NCI-H748 (cell line): ENCODE data around the gene LRAT.
"Not testable (repeated sequence)": the region's sequence is repeated elsewhere in the genome, so short reads cannot be mapped to it uniquely, and the experiment has no call there.

Experiments used
- DNase-seq: peaks from one replicate; lab custom pipeline; 2025; ENCODE audit not compliant: unreplicated experiment; lab: John Stamatoyannopoulos, UW

LRAT gene

DNA sequence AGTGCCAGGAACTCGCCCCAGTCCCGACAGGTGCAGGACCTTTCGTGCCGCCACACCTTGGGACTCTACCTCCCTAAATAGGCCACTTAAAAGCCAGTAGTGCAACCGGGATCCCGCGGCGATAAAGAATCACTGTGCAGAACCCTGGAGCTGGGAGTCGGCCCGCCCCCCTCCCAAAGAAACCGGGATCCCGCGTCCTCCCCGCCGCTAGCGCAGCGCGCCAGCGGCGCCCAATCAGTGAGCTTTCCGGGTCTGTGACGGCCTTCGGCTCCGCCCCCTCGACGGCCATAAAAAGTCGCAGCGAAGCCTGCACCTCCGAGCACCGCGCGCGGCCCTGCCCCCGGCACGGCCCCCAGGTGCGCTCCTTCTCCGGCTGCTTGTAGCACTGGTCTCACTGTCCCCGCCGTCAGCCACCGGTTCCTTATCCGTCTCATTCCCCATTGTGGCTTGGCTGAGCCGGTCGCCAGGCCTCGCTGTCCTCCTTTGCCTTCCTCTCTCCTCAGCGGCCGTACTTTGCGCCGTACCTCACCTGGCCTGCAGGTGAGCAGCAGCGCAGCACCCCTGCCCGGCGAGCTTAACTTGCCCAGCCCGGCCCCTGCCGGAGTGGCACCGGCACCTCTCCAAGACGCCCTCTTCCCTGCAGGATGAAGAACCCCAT is at the start of gene LRAT:
TSS of gene LRAT (plus strand) at position 318 of the 658 bp plus-strand sequence. CDS start at position 645, 327 bp downstream.
- DNase-seq: peak; percentile 78

GRCh38 chr4:154707877-154708276 is 35.9 kb upstream of the LRAT start:
- no peak for DNase-seq

GRCh38 chr4:154709550-154709949 is 34.2 kb upstream of the LRAT start:
- no peak for DNase-seq

GRCh38 chr4:154711522-154711921 is 32.3 kb upstream of the LRAT start:
- no peak for DNase-seq

DNA sequence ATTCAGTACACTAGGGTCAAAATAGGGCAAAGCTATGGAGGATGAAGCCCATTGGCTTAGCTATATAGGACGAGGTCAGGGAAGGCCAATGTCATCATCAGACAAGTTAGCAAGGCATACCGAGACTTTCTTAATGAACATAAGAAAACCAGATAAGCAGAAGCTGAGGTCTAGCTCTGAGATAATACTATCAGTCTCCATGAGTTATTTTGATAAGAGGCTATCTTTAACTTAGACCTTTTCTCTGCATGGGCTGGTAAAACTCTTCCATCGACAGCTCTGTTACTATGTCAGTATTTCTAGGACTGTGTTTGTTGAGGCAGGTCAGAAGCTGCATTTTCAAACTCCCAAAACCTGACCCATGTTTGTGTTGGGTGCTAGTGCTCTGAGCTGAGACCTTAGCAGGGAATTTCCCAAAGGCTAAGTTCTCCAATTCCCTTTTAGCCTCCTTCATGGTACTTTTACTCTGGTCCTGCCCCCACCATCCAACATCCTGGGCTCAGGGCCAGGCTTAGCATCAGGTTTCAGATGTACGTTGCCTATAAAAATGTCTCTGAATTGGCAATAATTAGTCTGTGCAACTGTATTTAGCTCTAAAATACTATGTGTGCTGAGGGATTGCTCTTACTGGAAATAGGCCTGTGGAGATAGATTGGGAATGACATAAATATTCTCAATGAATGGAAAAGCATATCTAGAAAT is 29.3 kb upstream of the LRAT start:
- no peak for DNase-seq

DNA sequence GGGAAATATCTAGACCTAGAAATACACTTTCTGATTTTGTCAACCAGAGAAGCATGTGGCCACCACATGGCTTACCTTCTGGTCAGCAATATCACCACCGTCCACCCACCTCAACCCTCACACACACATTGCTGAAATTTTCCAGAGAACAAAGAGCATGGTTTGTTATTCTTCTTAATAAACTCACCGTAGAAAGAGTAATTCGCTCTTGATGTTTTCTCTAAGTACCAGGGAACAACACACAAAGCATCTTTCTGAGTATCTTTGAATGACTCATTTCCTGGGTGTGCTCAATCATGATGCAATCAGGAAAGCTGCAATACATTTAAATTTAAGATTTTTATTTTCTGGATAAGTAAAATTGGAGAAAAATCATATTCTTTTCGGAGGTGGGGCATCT is 24.7 kb upstream of the LRAT start:
- no peak for DNase-seq

- DNase-seq: no peak
Measured at GRCh38 chr4:154720123-154720522, 23.7 kb upstream of the LRAT start.

DNA sequence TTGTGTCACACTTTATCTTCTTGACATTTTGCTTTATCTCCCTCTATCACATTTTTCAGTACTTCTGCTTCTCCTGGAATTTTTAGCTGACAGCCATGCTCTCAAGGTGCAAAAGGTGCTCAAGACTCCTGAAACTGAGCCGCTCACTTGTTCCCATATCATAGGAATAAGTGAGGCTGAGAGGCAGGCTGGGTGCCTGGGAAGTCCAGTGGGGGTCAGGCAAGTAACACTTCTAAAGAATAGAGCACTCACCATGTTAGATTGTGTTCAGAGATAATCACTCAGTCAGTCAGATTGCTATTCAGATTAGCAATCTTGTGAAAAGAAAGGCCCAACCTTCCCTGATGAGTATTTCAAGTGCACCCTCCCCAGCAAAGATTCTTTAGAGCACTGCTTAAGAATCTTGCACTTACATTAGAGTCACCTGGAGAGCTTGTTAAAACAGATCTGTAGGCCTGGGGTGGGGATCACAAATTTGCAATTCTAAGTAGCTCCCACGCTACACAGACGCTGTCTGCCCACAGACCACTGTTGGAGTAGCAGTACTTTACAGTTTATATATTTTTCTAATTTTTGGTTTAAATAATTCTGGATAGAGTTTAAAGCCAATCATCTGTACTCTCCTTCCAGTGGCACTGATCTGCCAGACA is 23.1 kb upstream of the LRAT start:
- DNase-seq: no peak

DNA sequence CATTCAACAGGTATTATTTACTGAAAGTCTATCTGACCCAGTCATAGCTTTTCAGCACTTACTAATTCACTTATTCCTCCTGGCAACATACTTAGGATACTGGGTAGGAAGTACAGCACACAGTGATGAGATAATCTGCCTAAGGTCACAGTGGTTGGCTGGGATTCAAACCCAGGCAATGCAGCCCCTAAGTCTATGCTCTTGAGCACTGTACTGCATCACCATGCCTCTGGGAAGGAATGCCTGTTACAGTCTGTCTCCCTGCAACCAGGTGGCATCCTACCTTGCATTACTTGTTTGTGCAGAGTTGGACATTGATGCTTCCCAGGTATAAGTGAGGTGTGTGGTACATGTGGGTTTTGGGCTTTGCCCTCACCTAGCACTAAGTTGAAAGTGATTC is 21.5 kb upstream of the LRAT start:
- DNase-seq: no peak

DNA sequence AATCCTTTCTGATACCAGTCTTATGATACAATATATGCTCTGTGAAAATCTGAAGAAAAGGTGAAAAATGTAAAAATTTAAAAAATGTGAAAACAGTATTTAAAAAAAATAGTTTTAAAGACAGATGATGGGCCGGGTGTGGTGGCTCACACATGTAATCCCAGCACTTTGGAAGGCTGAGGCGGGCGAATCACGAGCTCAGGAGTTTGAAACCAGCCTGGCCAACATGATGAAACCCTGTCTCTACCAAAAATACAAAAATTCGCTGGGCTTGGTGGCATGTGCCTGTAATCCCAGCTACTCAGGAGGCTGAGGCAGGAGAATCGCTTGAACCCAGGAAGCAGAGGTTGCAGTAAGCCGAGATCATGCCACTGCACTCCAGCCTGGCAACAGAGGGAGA is 20.2 kb upstream of the LRAT start:
- DNase-seq: not testable (repeated sequence)

GRCh38 chr4:154727540-154727939 is 16.3 kb upstream of the LRAT start:
- no peak for DNase-seq

DNA sequence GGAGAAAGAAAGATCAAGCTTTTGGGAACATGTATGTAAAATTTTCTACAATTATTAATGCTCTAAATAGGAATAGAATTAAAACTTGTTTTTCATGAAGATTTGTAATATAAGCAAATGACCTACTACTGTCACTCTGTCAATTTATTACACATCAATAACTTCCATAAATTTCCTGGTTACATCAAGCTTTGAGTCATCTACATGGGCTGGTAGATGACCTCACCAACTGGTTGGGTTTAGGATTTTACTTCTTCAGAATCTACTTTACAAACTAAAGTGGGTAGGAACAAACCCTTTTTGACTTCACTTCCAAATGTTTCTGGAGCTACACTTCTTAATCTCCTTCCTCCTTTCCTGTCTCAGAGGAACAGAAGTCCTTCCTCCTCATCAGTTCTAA is 12.0 kb upstream of the LRAT start:
- no peak for DNase-seq

- DNase-seq: no peak
Measured at GRCh38 chr4:154732669-154733068, 11.1 kb upstream of the LRAT start.

- no peak for DNase-seq
Measured at GRCh38 chr4:154736770-154737169, 7.0 kb upstream of the LRAT start.

- no peak for DNase-seq
Measured at GRCh38 chr4:154738426-154738825, 5.4 kb upstream of the LRAT start.

DNA sequence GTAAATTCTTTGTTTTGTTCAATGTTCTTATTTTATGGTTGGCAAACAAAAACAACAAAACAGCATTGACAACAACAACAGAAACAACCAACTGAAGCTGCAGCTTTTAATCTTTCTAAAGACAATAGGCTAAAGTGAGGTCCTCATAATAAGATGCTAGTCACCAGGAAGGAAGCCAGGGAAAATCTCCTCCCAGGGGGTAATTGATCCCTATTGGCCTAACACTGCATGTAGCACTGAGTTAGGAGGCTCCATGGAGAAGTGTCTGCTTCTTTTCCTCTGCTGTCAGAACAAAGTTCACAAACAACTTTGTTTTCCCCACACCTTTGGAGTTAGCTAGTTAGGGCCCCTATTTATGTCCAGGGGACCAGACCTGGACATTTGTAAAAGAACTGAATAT is 4.7 kb upstream of the LRAT start:
- no peak for DNase-seq

- no peak for DNase-seq
Measured at GRCh38 chr4:154740462-154740861, 3.3 kb upstream of the LRAT start.

DNA sequence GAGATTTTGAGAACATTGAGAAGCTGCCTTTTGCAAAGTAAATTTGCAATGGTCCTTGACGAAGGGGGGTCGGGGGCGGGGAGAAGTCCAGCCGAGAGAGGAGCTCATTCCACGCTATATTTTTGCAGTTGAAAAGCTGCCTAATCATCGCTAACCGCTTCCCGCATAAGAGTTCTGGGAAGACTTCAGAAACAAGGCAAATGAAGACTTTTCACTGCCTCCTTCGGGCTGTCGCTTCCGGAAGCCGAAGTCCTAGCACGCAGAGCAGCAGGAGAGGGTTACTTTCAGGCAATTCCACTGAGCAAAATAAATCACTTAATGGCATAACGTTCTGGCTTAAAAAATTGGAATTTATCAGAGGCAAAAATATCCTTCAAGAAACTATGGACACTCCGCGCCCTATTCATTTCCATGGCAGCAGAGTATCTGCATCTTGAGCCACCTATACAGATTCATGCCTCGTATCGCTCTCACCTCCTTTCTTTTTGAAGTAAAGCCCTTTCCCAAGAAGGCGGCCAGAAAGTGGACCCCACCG is 2.6 kb upstream of the LRAT start:
- DNase-seq: no peak

DNA sequence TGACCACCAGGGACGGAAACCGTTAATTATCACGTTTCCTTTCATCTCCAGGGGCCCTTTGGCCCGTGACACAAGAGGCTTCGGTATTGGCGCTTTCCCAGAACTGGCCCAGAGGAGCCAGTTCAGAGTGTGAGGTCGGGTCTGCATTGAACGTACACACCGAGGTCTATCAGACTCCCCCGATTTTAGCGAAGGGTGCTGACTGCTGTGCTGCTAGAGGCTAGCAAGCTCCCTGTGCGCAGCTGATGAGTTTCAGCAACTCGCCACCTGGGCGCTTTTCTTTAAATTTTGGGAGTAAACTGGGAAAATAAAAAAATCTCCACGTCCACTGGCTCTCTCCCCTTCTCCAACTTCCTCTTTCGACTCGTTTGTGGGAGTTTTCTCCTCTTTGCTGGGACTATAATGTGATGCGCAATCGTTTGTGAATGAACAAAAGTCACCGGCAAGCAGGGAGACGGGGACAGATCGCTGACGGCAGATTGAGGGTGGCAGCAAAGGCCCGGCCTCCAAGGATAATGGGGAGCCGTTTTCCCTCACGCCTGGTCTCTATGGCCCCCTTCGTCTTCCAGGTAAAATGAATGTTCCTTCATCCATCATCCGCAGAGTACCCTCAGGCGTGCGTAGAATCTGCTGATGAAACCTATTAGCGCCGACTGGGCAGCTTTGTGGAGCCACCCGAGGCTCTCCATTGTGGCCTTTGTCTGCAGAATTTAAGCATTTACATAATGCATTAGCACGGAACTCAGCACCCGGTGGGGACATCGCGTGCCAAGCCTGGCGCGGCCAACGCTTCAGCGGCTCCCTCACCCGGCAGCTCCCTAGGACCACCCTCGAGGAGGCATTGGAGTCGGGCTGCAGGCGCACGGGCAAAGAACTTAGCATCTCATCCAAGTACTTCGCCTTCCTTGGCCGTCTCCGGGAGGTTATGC is 1.6 kb upstream of the LRAT start:
- DNase-seq: peak; percentile 15

GRCh38 chr4:154744341-154744926 is 634 bp downstream of the LRAT start:
- DNase-seq: peak; percentile 43

DNA sequence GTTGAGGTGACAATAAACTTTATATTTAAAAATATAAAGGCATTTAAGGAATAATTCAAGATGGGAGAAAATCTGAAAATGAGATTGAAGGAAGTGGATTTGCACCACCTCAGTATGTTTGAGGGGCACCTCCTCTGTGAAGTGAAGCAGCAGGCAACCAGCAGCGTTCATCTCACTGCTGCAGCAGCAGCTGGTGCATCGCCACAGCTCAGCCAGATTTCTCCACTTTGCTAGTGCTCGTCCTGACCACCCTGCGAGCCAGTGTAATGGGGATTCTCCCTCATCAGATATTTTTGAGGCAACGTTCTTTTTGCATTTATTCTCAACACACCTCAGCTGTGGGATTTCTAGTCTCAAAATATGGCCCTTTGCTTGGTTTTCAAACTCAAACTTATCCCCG is 13.9 kb downstream of the LRAT start:
- no peak for DNase-seq
